KMS-11 (cell line): Measurements from ENCODE around the gene ZNF267.
"Not testable (repeated sequence)": the region's sequence is repeated elsewhere in the genome, so short reads cannot be mapped to it uniquely, and the experiment has no call there.

Experiments
- H2AFZ ChIP-seq: fragments of 200-600 bp; sonication (generic); 2 replicates; pipeline ENCODE4 v1.6.1; 2016; ENCODE audit warnings: antibody characterized with exemption, mixed run types, low read depth
- H3K27ac ChIP-seq: fragments of 200-600 bp; sonication (generic); 2 replicates; pipeline ENCODE4 v1.6.1; 2016; ENCODE audit warnings: mild to moderate bottlenecking, mixed run types
- H3K27me3 ChIP-seq: fragments of 200-600 bp; sonication (generic); 2 replicates; pipeline ENCODE4 v1.6.1; 2017; ENCODE audit warnings: mild to moderate bottlenecking, low read depth, mixed run types, moderate library complexity; ENCODE audit not compliant: insufficient read depth
- H3K36me3 ChIP-seq: fragments of 200-600 bp; sonication (generic); 2 replicates; pipeline ENCODE4 v1.6.1; 2017; ENCODE audit warnings: mild to moderate bottlenecking, mixed run types; ENCODE audit not compliant: insufficient read depth
- H3K4me1 ChIP-seq: fragments of 200-600 bp; sonication (generic); 2 replicates; pipeline ENCODE4 v1.6.1; 2016; ENCODE audit warnings: mild to moderate bottlenecking, low read depth, mixed run types; ENCODE audit not compliant: poor library complexity, severe bottlenecking
- H3K4me2 ChIP-seq: fragments of 200-600 bp; sonication (generic); 2 replicates; pipeline ENCODE4 v1.7.0; 2016; ENCODE audit warnings: mild to moderate bottlenecking, mixed run types
- H3K4me3 ChIP-seq: fragments of 200-600 bp; sonication (generic); IDR thresholded peaks from 2 replicates; pipeline ENCODE4 v1.6.1; 2017; ENCODE audit warnings: low read depth, low read length, mixed read lengths; ENCODE audit not compliant: insufficient read depth
- H3K79me2 ChIP-seq: fragments of 200-600 bp; sonication (generic); 2 replicates; pipeline ENCODE4 v1.6.1; 2016; ENCODE audit warnings: low read depth, mixed run types; ENCODE audit not compliant: insufficient read depth
- H3K9ac ChIP-seq: fragments of 200-600 bp; sonication (generic); 2 replicates; pipeline ENCODE4 v1.6.1; 2016; ENCODE audit warnings: mild to moderate bottlenecking, mixed run types
- H4K20me1 ChIP-seq: fragments of 200-600 bp; sonication (generic); 2 replicates; pipeline ENCODE4 v1.6.1; 2016; ENCODE audit warnings: mild to moderate bottlenecking, mixed run types; ENCODE audit not compliant: insufficient read depth

Gene ZNF267

DNA sequence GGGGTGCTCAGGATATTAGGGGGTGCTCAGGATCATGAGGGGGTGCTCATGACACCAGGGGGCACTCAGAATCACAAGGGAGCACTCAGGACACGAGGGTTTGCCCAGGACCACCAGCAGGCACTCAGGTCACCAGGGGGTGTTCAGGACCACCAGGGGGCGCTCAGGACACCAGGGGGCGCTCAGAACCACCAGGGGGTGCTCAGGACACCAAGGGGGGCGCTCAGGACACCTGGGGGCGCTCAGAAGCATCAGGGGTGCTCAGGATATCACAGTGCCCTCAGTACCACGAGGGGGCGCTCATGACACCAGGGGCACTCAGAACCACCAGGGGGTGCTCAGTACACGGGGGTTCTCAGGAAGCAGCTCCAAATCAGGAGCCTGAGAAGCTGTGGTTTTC is 82.6 kb downstream of the ZNF267 start:
- not testable (repeated sequence) for H3K27ac ChIP-seq, H3K9ac ChIP-seq, H3K79me2 ChIP-seq, H3K4me2 ChIP-seq, H3K27me3 ChIP-seq, H4K20me1 ChIP-seq, H3K4me3 ChIP-seq, H3K36me3 ChIP-seq, H3K4me1 ChIP-seq, H2AFZ ChIP-seq

GRCh38 chr16:31960186-31960910 is 86.7 kb downstream of the ZNF267 start:
- H3K4me3 ChIP-seq, H2AFZ ChIP-seq, H3K36me3 ChIP-seq, H3K9ac ChIP-seq, H3K27me3 ChIP-seq, H3K79me2 ChIP-seq, H4K20me1 ChIP-seq, H3K27ac ChIP-seq, H3K4me1 ChIP-seq, H3K4me2 ChIP-seq: not testable (repeated sequence)
